GM12801 (cell line): ENCODE results near the gene REC114.

ENCODE experiments used
- TF ChIP-seq, protein P1 (sequence below): IDR thresholded peaks from one replicate; pipeline ENCODE4 v1.5.1; 2011; ENCODE audit warnings: control low read depth; ENCODE audit not compliant: insufficient read length; ENCODE audit errors: extremely low read depth

Gene REC114

GRCh38 chr15:73440571-73440970 is 2.4 kb upstream of the REC114 start:
- TF ChIP-seq, protein P1, sequence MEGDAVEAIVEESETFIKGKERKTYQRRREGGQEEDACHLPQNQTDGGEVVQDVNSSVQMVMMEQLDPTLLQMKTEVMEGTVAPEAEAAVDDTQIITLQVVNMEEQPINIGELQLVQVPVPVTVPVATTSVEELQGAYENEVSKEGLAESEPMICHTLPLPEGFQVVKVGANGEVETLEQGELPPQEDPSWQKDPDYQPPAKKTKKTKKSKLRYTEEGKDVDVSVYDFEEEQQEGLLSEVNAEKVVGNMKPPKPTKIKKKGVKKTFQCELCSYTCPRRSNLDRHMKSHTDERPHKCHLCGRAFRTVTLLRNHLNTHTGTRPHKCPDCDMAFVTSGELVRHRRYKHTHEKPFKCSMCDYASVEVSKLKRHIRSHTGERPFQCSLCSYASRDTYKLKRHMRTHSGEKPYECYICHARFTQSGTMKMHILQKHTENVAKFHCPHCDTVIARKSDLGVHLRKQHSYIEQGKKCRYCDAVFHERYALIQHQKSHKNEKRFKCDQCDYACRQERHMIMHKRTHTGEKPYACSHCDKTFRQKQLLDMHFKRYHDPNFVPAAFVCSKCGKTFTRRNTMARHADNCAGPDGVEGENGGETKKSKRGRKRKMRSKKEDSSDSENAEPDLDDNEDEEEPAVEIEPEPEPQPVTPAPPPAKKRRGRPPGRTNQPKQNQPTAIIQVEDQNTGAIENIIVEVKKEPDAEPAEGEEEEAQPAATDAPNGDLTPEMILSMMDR = no peak

DNA sequence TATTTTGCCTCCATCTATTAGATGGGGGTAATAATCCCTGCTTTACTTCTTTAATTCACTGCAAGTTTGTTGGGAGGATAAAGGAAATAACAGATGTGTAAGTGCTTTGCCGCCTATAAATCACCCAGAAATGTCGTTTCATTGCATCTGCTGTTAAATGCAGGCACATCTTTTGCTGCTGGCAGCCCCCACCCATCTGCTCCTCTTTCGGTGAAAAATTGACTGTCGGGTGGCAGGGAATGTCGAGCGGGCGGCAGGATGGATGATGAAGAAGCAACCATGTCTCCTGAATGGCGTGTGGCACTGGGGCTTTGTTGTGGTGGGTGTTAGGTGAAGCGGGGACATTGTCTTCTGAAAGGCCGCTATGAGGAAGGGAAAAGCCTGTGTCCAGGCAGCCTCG is 543 bp upstream of the REC114 start:
- TF ChIP-seq, protein P1 = no peak

DNA sequence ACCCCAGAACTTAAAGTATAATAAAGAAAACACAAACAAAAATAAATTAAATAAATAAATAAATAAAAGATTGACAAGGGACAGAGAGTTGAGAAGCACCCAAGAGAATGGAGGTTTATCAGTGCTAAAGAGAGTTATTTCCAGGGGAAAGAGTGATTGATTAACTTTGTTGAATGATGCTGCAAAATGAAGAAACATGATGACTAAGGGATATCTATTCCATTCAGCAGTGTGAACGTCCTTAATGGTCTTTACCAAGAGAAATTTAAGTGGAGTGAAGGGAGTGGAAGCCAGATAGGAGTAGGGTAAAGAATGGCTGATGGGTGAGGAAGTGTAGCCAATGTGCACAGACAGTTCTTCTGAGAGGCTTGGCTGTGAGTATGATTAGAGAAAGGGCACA is 11.1 kb downstream of the REC114 start:
- TF ChIP-seq, protein P1 = no peak

DNA sequence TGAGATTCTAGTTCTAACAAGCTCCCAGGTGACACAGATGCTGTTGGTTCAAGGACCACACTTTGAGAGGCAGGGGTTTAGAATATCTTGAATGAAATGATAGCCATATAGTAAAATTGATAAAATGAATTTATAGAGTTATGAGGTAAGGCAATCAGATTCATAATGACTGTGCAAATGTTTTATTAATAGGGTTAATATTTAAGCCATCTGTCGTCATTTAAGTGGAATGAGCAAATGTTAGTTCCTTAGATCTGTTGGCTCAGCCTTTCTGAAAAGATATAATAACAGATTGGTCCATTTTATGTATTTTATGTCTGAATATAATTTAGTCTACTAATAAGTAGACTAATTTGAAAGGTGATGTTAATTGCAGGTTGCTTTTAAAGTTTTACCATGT is 12.9 kb downstream of the REC114 start:
- TF ChIP-seq, protein P1 = no peak

- TF ChIP-seq, protein P1 = no peak
These were observed 14.4 kb downstream of the REC114 start for GRCh38 chr15:73457334-73457733.

- TF ChIP-seq, protein P1 = no peak
These were observed 17.7 kb downstream of the REC114 start for GRCh38 chr15:73460662-73461061.

- TF ChIP-seq, protein P1 = no peak
These were observed 21.6 kb downstream of the REC114 start for GRCh38 chr15:73464602-73465001.

DNA sequence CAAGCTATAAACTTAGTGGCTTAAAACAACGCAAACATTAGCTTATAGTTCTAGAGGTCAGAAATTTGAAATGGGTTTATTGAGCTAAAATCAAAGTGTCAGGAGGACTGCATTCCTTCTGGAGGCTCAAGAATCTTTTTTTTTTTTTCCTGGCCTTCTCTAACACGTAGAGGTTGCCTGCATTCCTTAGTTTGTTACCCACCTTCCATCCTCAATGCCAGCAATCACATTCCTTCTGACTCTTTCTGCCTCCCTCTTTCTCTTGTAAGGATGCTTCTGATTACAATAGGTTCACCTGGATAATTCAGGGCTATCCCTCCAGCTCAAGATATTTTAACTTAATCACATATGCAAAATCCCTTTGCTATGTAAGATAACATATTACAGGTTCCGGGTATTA is 24.8 kb downstream of the REC114 start:
- TF ChIP-seq, protein P1 = no peak
